ENCODE measurements around the gene AGMAT.
"Not testable (repeated sequence)": the region's sequence is repeated elsewhere in the genome, so short reads cannot be mapped to it uniquely, and the experiment has no call there.

Gene AGMAT

GRCh38 chr1:15616373-15617172 is 31.7 kb upstream of the AGMAT start:
- no peaks in the 10 kb centered on the region for H3K36me3 ChIP-seq
- no peaks in the 10 kb centered on the region for H3K9me3 ChIP-seq
- no peak for TF ChIP-seq CTCF (IDR thresholded peaks at IDR 0.05; ENCODE audit: low read depth, low read length)
- no peak for DNase-seq
- no peaks in the 10 kb centered on the region for H3K27me3 ChIP-seq
- peak overlapping the region; percentile 62 for H3K4me3 ChIP-seq (ENCODE audit: low read depth, low read length)
- H3K4me1 ChIP-seq, result no peaks in the 10 kb centered on the region

GRCh38 chr1:15610167-15610566 is 25.3 kb upstream of the AGMAT start:
- TF ChIP-seq CTCF (IDR thresholded peaks at IDR 0.05; ENCODE audit: low read depth, low read length), result no peak
- Histone ChIP-seq H3K4me1 (no peaks in the 10 kb centered on the region), H3K4me3 (ENCODE audit: low read depth, low read length) (no peak overlapping the region), H3K9me3 (no peaks in the 10 kb centered on the region), H3K27me3 (no peaks in the 10 kb centered on the region), H3K36me3 (no peaks in the 10 kb centered on the region)
- no peak for DNase-seq

GRCh38 chr1:15609631-15610030 is 24.8 kb upstream of the AGMAT start:
- TF ChIP-seq CTCF (IDR thresholded peaks at IDR 0.05; ENCODE audit: low read depth, low read length), result no peak
- H3K9me3 ChIP-seq, result no peaks in the 10 kb centered on the region
- no peaks in the 10 kb centered on the region for H3K27me3 ChIP-seq
- DNase-seq, result no peak
- H3K4me3 ChIP-seq (ENCODE audit: low read depth, low read length), result no peak overlapping the region
- no peaks in the 10 kb centered on the region for H3K4me1 ChIP-seq
- H3K36me3 ChIP-seq, result no peaks in the 10 kb centered on the region

GRCh38 chr1:15605398-15606383 is 20.8 kb upstream of the AGMAT start:
- TF ChIP-seq CTCF (IDR thresholded peaks at IDR 0.05; ENCODE audit: low read depth, low read length), result no peak
- DNase-seq, result no peak
- no peaks in the 10 kb centered on the region for H3K4me1 ChIP-seq
- H3K27me3 ChIP-seq, result no peaks in the 10 kb centered on the region
- no peak overlapping the region for H3K4me3 ChIP-seq (ENCODE audit: low read depth, low read length)
- H3K9me3 ChIP-seq, result no peaks in the 10 kb centered on the region
- H3K36me3 ChIP-seq, result no peaks in the 10 kb centered on the region

- not testable (repeated sequence) for H3K4me1 ChIP-seq; H3K4me3 ChIP-seq (ENCODE audit: low read depth, low read length); H3K9me3 ChIP-seq; DNase-seq; H3K27me3 ChIP-seq; H3K36me3 ChIP-seq
Measured at GRCh38 chr1:15604400-15604799, 19.5 kb upstream of the AGMAT start.

GRCh38 chr1:15603966-15604282 is 19.1 kb upstream of the AGMAT start:
- not testable (repeated sequence) for H3K27me3 ChIP-seq, H3K36me3 ChIP-seq, H3K9me3 ChIP-seq, DNase-seq, H3K4me1 ChIP-seq
- H3K4me3 ChIP-seq (ENCODE audit: low read depth, low read length), result peak overlapping the region; percentile 71

Measured in BE2C (cell line).